HEK293 (cell line): ENCODE data around the gene LRRC2.
A peak's percentile ranks its signal among the peaks of the same experiment; 100 is the strongest.

Experiments used
- CTCF ChIA-PET: fragments of 350-600 bp; formaldehyde crosslinking; extraction: SDS; loops from one replicate; lab custom pipeline; 2021; ENCODE audit warnings: antibody characterized with exemption; lab: Yijun Ruan, JAX
- POLR2A ChIA-PET: fragments of 300-600 bp; formaldehyde crosslinking; extraction: SDS; loops from one replicate; lab custom pipeline; 2020; ENCODE audit warnings: antibody characterized with exemption, inconsistent platforms; lab: Yijun Ruan, JAX
- H3K27ac ChIP-seq: fragments of 200-500 bp; sonication (Bioruptor generic); 2 replicates; pipeline ENCODE4 v1.5.1; 2014; ENCODE audit warnings: low read depth, low read length, control low read depth, inconsistent platforms; ENCODE audit errors: extremely low read depth
- H3K36me3 ChIP-seq, 2 experiments: fragments of 200-500 bp in 1 of 2; sonication (Bioruptor generic) in 1 of 2; 1 replicate in 1 of 2; 2 replicates in 1 of 2; pipeline ENCODE4 v1.5.1; 2014 to 2017; ENCODE audit warnings: inconsistent platforms in 2 of 2, low read length in 2 of 2; ENCODE audit not compliant: control insufficient read depth in 2 of 2, insufficient read depth in 1 of 2
- H3K4me1 ChIP-seq: fragments of 200-500 bp; sonication (Bioruptor generic); 2 replicates; pipeline ENCODE4 v1.5.1; 2014; ENCODE audit warnings: mild to moderate bottlenecking, low read length, inconsistent platforms; ENCODE audit not compliant: control insufficient read depth, insufficient read depth
- H3K4me3 ChIP-seq: 2 replicates; pipeline ENCODE4 v1.5.1; 2011; ENCODE audit warnings: low read depth, mild to moderate bottlenecking, control low read depth, low read length, moderate library complexity
- H3K9me3 ChIP-seq: fragments of 200-500 bp; sonication (Bioruptor generic); 2 replicates; pipeline ENCODE4 v1.5.1; 2014; ENCODE audit warnings: low read depth, low read length, inconsistent platforms; ENCODE audit not compliant: control insufficient read depth, insufficient read depth
- GLI2 ChIP-seq: fragments of 450-650 bp; formaldehyde crosslinking; IDR thresholded peaks from 2 replicates; pipeline ENCODE4; 2017; ENCODE audit warnings: missing biosample characterization, missing genetic modification characterization, low read depth, borderline replicate concordance
- GLIS1 ChIP-seq: fragments of 450-650 bp; formaldehyde crosslinking; IDR thresholded peaks from 2 replicates; pipeline ENCODE4 v1.5.1; 2016; ENCODE audit warnings: missing biosample characterization, missing genetic modification characterization
- IKZF3 ChIP-seq: fragments of 450-650 bp; IDR thresholded peaks from 2 replicates; pipeline ENCODE4 v1.5.0; 2018; ENCODE audit warnings: missing biosample characterization, mild to moderate bottlenecking, missing genetic modification characterization, moderate library complexity
- KLF7 ChIP-seq: fragments of 450-650 bp; formaldehyde crosslinking; IDR thresholded peaks from 2 replicates; pipeline ENCODE4 v1.5.1; 2016; ENCODE audit warnings: missing biosample characterization, missing genetic modification characterization, borderline replicate concordance
- OSR2 ChIP-seq: fragments of 450-650 bp; formaldehyde crosslinking; IDR thresholded peaks from 2 replicates; pipeline ENCODE4 v1.5.1; 2016; ENCODE audit warnings: missing biosample characterization, missing genetic modification characterization
- RBAK ChIP-seq: fragments of 450-650 bp; formaldehyde crosslinking; IDR thresholded peaks from 2 replicates; pipeline ENCODE4 v1.5.1; 2016; ENCODE audit warnings: missing biosample characterization, missing genetic modification characterization
- SETDB1 ChIP-seq: IDR thresholded peaks from one replicate; pipeline ENCODE4 v1.6.1; 2017; ENCODE audit warnings: mild to moderate bottlenecking, low read length, moderate library complexity, mixed read lengths; ENCODE audit not compliant: insufficient read length
- ZBTB48 ChIP-seq: fragments of 450-650 bp; formaldehyde crosslinking; IDR thresholded peaks from 2 replicates; pipeline ENCODE4 v1.5.1; 2016; ENCODE audit warnings: missing biosample characterization, missing genetic modification characterization
- ZFHX2 ChIP-seq: fragments of 450-650 bp; formaldehyde crosslinking; conservative IDR thresholded peaks from 2 replicates; pipeline ENCODE4 v1.5.1; 2016; ENCODE audit warnings: missing biosample characterization, missing genetic modification characterization
- ZNF155 ChIP-seq: fragments of 450-650 bp; formaldehyde crosslinking; IDR thresholded peaks from 2 replicates; pipeline ENCODE4 v1.5.1; 2016; ENCODE audit warnings: missing biosample characterization, missing genetic modification characterization
- ZNF366 ChIP-seq: fragments of 450-650 bp; formaldehyde crosslinking; conservative IDR thresholded peaks from 2 replicates; pipeline ENCODE4 v1.5.1; 2016; ENCODE audit warnings: missing biosample characterization, missing genetic modification characterization
- ZNF433 ChIP-seq: fragments of 450-650 bp; formaldehyde crosslinking; IDR thresholded peaks from 2 replicates; pipeline ENCODE4 v1.5.1; 2016; ENCODE audit warnings: missing biosample characterization, missing genetic modification characterization, low read depth
- ZNF501 ChIP-seq: fragments of 450-650 bp; formaldehyde crosslinking; IDR thresholded peaks from 2 replicates; pipeline ENCODE4 v1.5.1; 2016; ENCODE audit warnings: missing biosample characterization, missing genetic modification characterization
- ZNF521 ChIP-seq: fragments of 450-650 bp; formaldehyde crosslinking; IDR thresholded peaks from 2 replicates; pipeline ENCODE4 v1.5.1; 2017; ENCODE audit warnings: missing biosample characterization, mild to moderate bottlenecking, missing genetic modification characterization
- ZNF658 ChIP-seq: fragments of 450-650 bp; formaldehyde crosslinking; IDR thresholded peaks from 2 replicates; pipeline ENCODE4; 2016; ENCODE audit warnings: missing biosample characterization, missing genetic modification characterization
- TF ChIP-seq, protein P1 (sequence below): fragments of 450-650 bp; formaldehyde crosslinking; IDR thresholded peaks from 2 replicates; pipeline ENCODE4 v1.5.1; 2016; ENCODE audit warnings: missing biosample characterization, missing genetic modification characterization
- TF ChIP-seq, protein P2 (sequence below): fragments of 450-650 bp; IDR thresholded peaks from 2 replicates; pipeline ENCODE4 v1.5.1; 2018; ENCODE audit warnings: missing biosample characterization, mild to moderate bottlenecking, missing genetic modification characterization
- TF ChIP-seq, protein P3 (sequence below): fragments of 450-650 bp; formaldehyde crosslinking; IDR thresholded peaks from 2 replicates; pipeline ENCODE4 v1.5.1; 2016; ENCODE audit warnings: missing biosample characterization, missing genetic modification characterization
- TF ChIP-seq, protein P4 (sequence below): fragments of 450-650 bp; formaldehyde crosslinking; IDR thresholded peaks from 2 replicates; pipeline ENCODE4 v1.5.1; 2017; ENCODE audit warnings: missing biosample characterization, missing genetic modification characterization
- TF ChIP-seq, protein P5 (sequence below): fragments of 450-650 bp; formaldehyde crosslinking; IDR thresholded peaks from 2 replicates; pipeline ENCODE4 v1.5.1; 2016; ENCODE audit warnings: missing biosample characterization, missing genetic modification characterization, low read depth

The LRRC2 gene

DNA sequence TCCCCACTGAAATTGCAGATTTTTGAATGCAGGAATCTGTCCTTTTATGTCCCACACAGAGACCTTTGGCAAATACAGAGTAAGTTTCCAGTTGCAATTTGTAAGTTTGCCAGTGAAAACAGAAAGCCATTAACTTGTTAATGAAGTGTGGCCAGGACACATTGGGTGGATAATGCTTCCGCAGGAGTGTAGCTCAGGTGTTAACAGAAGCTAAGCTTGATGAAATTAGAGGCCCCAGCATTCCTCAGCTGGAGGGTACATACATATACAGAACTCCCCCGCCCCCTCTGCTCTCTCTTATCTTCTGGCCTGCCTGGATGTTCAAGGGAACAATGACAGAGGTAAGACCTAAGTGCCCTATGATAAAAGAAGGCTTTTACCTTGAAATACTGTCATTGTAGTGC lies 8.1 kb upstream of the LRRC2 start:
- no peak overlapping the region for H3K4me3 ChIP-seq
- H3K9me3 ChIP-seq: no peaks in the 10 kb centered on the region
- H3K36me3 ChIP-seq: no peaks in the 10 kb centered on the region
- TF ChIP-seq, protein P1, sequence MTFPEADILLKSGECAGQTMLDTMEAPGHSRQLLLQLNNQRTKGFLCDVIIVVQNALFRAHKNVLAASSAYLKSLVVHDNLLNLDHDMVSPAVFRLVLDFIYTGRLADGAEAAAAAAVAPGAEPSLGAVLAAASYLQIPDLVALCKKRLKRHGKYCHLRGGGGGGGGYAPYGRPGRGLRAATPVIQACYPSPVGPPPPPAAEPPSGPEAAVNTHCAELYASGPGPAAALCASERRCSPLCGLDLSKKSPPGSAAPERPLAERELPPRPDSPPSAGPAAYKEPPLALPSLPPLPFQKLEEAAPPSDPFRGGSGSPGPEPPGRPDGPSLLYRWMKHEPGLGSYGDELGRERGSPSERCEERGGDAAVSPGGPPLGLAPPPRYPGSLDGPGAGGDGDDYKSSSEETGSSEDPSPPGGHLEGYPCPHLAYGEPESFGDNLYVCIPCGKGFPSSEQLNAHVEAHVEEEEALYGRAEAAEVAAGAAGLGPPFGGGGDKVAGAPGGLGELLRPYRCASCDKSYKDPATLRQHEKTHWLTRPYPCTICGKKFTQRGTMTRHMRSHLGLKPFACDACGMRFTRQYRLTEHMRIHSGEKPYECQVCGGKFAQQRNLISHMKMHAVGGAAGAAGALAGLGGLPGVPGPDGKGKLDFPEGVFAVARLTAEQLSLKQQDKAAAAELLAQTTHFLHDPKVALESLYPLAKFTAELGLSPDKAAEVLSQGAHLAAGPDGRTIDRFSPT: no peak
- TF ChIP-seq, protein P2, sequence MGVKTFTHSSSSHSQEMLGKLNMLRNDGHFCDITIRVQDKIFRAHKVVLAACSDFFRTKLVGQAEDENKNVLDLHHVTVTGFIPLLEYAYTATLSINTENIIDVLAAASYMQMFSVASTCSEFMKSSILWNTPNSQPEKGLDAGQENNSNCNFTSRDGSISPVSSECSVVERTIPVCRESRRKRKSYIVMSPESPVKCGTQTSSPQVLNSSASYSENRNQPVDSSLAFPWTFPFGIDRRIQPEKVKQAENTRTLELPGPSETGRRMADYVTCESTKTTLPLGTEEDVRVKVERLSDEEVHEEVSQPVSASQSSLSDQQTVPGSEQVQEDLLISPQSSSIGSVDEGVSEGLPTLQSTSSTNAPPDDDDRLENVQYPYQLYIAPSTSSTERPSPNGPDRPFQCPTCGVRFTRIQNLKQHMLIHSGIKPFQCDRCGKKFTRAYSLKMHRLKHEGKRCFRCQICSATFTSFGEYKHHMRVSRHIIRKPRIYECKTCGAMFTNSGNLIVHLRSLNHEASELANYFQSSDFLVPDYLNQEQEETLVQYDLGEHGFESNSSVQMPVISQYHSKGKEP (tag by site-specific recombination): peak; percentile 71
- TF ChIP-seq OSR2 (peak; percentile 58; the same call in 1 of the 2 replicates), GLIS1 (peak; percentile 59)
- TF ChIP-seq, all 188 proteins: peak for 3
- CTCF ChIA-PET: no interaction called here
- Histone ChIP-seq H3K4me1 (no peaks in the 10 kb centered on the region), H3K27ac (no peak overlapping the region)
- POLR2A ChIA-PET: no interaction called here

DNA sequence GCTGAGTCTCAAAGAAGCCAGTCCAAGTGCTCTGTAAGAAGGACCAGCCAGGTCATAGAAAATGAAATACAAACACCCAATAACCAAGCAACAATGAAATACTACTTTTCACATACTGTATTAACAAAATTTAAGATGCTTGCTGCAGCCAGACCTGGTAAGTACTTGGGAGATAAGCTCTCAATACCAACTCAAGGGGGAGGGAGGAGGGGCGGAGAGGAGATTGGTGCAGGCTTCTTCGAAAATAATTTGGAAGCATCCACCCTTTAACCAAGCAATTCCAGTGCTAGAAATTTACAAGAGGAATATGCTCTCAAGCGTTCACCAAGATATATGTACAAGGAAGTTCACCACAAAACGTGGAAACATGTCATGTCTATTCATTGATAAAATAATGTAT lies 7.6 kb upstream of the LRRC2 start:
- TF ChIP-seq, protein P3, sequence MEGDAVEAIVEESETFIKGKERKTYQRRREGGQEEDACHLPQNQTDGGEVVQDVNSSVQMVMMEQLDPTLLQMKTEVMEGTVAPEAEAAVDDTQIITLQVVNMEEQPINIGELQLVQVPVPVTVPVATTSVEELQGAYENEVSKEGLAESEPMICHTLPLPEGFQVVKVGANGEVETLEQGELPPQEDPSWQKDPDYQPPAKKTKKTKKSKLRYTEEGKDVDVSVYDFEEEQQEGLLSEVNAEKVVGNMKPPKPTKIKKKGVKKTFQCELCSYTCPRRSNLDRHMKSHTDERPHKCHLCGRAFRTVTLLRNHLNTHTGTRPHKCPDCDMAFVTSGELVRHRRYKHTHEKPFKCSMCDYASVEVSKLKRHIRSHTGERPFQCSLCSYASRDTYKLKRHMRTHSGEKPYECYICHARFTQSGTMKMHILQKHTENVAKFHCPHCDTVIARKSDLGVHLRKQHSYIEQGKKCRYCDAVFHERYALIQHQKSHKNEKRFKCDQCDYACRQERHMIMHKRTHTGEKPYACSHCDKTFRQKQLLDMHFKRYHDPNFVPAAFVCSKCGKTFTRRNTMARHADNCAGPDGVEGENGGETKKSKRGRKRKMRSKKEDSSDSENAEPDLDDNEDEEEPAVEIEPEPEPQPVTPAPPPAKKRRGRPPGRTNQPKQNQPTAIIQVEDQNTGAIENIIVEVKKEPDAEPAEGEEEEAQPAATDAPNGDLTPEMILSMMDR (tag by site-specific recombination): no peak
- no peak for TF ChIP-seq IKZF3 (tag by site-specific recombination)
- TF ChIP-seq ZNF366 (tag by site-specific recombination): no peak
- no peak for TF ChIP-seq ZNF501 (tag by site-specific recombination)
- no peak for TF ChIP-seq ZNF433 (tag by site-specific recombination)
- no peak for TF ChIP-seq GLI2 (tag by site-specific recombination)
- no peak overlapping the region for H3K27ac ChIP-seq
- no peaks in the 10 kb centered on the region for H3K9me3 ChIP-seq
- H3K4me1 ChIP-seq: no peaks in the 10 kb centered on the region
- ChIA-PET CTCF (no interaction called here), POLR2A (no interaction called here)
- H3K4me3 ChIP-seq: no peak overlapping the region
- no peaks in the 10 kb centered on the region for H3K36me3 ChIP-seq

DNA sequence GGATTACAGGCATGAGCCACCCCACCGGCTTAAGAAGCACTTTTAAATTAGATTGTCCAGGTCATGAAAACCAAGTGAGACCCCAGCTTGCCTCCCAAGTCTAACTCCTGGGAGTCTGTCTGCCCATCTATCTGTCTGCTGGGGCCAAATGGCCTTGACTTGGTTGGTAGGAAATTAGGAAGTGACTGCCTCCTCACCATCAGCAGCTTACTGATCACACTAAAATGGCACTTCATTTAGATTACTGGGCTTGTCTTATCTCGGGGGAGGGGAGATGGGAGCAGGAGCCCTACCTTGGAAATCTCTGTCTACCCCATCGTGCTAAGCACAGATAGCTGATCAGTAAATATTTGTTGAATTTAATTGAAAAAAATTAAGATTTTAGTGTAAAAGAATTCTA lies 5.6 kb upstream of the LRRC2 start:
- Histone ChIP-seq H3K4me3 (no peak overlapping the region), H3K27ac (no peak overlapping the region), H3K9me3 (no peaks in the 10 kb centered on the region), H3K4me1 (no peaks in the 10 kb centered on the region), H3K36me3 (no peaks in the 10 kb centered on the region)
- ChIA-PET CTCF (interaction anchor here (0.8 kb wide), 1 partner anchor 81 kb away, joined by 3 read pairs; no protein-coding TSS in a partner anchor), POLR2A (no interaction called here)
- TF ChIP-seq, protein P4, sequence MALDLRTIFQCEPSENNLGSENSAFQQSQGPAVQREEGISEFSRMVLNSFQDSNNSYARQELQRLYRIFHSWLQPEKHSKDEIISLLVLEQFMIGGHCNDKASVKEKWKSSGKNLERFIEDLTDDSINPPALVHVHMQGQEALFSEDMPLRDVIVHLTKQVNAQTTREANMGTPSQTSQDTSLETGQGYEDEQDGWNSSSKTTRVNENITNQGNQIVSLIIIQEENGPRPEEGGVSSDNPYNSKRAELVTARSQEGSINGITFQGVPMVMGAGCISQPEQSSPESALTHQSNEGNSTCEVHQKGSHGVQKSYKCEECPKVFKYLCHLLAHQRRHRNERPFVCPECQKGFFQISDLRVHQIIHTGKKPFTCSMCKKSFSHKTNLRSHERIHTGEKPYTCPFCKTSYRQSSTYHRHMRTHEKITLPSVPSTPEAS: no peak
- TF ChIP-seq ZNF521 (tag by site-specific recombination) (no peak), OSR2 (no peak), SETDB1 (no peak), ZBTB48 (tag by site-specific recombination) (no peak), ZFHX2 (tag by site-specific recombination) (no peak), ZNF155 (no peak), KLF7 (tag by site-specific recombination) (no peak), ZNF658 (tag by site-specific recombination) (no peak), RBAK (tag by site-specific recombination) (no peak)
- TF ChIP-seq, protein P5, sequence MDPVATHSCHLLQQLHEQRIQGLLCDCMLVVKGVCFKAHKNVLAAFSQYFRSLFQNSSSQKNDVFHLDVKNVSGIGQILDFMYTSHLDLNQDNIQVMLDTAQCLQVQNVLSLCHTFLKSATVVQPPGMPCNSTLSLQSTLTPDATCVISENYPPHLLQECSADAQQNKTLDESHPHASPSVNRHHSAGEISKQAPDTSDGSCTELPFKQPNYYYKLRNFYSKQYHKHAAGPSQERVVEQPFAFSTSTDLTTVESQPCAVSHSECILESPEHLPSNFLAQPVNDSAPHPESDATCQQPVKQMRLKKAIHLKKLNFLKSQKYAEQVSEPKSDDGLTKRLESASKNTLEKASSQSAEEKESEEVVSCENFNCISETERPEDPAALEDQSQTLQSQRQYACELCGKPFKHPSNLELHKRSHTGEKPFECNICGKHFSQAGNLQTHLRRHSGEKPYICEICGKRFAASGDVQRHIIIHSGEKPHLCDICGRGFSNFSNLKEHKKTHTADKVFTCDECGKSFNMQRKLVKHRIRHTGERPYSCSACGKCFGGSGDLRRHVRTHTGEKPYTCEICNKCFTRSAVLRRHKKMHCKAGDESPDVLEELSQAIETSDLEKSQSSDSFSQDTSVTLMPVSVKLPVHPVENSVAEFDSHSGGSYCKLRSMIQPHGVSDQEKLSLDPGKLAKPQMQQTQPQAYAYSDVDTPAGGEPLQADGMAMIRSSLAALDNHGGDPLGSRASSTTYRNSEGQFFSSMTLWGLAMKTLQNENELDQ (tag by site-specific recombination): no peak
